K562 (cell line): ENCODE results near the gene KCNN4. TPM values are rescaled to one million over a fixed set of nuclear protein-coding genes. Genes with fewer than 3 reads are reported as not detected.

Experiments
- DLX4 ChIP-seq: fragments of 250-450 bp; sonication (Bioruptor Pico); IDR thresholded peaks from 2 replicates; pipeline ENCODE4 v1.6.1; 2021; ENCODE audit warnings: mild to moderate bottlenecking
- ETS2 ChIP-seq: IDR thresholded peaks from 2 replicates; pipeline ENCODE4 v1.6.1; 2016; ENCODE audit warnings: borderline replicate concordance, missing genetic modification characterization, mild to moderate bottlenecking, moderate library complexity, missing compliant biosample characterization; ENCODE audit not compliant: poor library complexity, severe bottlenecking
- ETV5 ChIP-seq: sonication (generic); formaldehyde crosslinking; IDR thresholded peaks from 2 replicates; pipeline ENCODE4 v1.4.0; 2020; ENCODE audit warnings: low read depth, mild to moderate bottlenecking, missing genetic modification reagents
- KAT7 ChIP-seq: sonication (generic); formaldehyde crosslinking; IDR thresholded peaks from 2 replicates; pipeline ENCODE4 v1.8.0; 2022; ENCODE audit warnings: missing genetic modification reagents, mild to moderate bottlenecking, borderline replicate concordance
- KAT8 ChIP-seq: fragments of 450-650 bp; IDR thresholded peaks from 2 replicates; pipeline ENCODE4 v1.6.1; 2016; ENCODE audit warnings: low read depth, mild to moderate bottlenecking
- NR3C1 ChIP-seq: sonication (generic); formaldehyde crosslinking; IDR thresholded peaks from 2 replicates; pipeline ENCODE4 v1.8.1; 2022; ENCODE audit warnings: missing genetic modification reagents
- PBX2 ChIP-seq, 2 experiments: IDR thresholded peaks in 1 of 2; conservative IDR thresholded peaks in 1 of 2; 2 replicates each; pipeline ENCODE4 v1.6.1; 2016; ENCODE audit warnings: low read depth in 2 of 2, mild to moderate bottlenecking in 1 of 2, missing compliant biosample characterization in 1 of 2, missing genetic modification characterization in 1 of 2, moderate library complexity in 1 of 2
- POLR2H ChIP-seq: IDR thresholded peaks from 2 replicates; pipeline ENCODE4 v1.6.1; 2016; ENCODE audit warnings: missing genetic modification characterization, low read depth, mild to moderate bottlenecking, control low read depth, missing compliant biosample characterization, moderate library complexity
- SRF ChIP-seq, 2 experiments: fragments of 250-450, 450-650 bp in 1 of 2; sonication (Bioruptor Pico) in 1 of 2; sonication (generic) in 1 of 2; formaldehyde crosslinking; IDR thresholded peaks; 2 replicates each; pipeline versions ENCODE4 v1.5.0 to v1.5.1; 2020 to 2022; ENCODE audit warnings: mild to moderate bottlenecking in 1 of 2, missing genetic modification reagents in 1 of 2
- TAL1 ChIP-seq: fragments of 450-650 bp; IDR thresholded peaks from 2 replicates; pipeline ENCODE4 v1.6.1; 2016; ENCODE audit warnings: mild to moderate bottlenecking
- TEAD2 ChIP-seq: fragments of 450-650 bp; IDR thresholded peaks from 2 replicates; pipeline ENCODE4 v1.6.1; 2016; ENCODE audit warnings: missing genetic modification characterization, control low read depth, missing compliant biosample characterization
- TRIM28 ChIP-seq: fragments of 450-650 bp; IDR thresholded peaks from 2 replicates; pipeline ENCODE4 v1.6.1; 2017
- UBTF ChIP-seq, 2 experiments: IDR thresholded peaks; 2 replicates each; pipeline ENCODE4 v1.6.1; 2012; ENCODE audit warnings: improper control_type of control experiment in 2 of 2, low read depth in 2 of 2, low read length in 2 of 2, borderline replicate concordance in 1 of 2
- WHSC1 ChIP-seq: IDR thresholded peaks from one replicate; pipeline ENCODE4 v1.6.1; 2012; ENCODE audit warnings: low read length, control low read depth, inconsistent platforms
- ZBTB26 ChIP-seq: fragments of 450-650 bp; formaldehyde crosslinking; IDR thresholded peaks from 2 replicates; pipeline ENCODE4 v1.4.0; 2022; ENCODE audit warnings: missing genetic modification characterization
- ZBTB9 ChIP-seq: fragments of 450-650 bp; formaldehyde crosslinking; IDR thresholded peaks from 2 replicates; pipeline ENCODE4 v1.4.0; 2020; ENCODE audit warnings: mild to moderate bottlenecking, moderate library complexity
- ZNF143 ChIP-seq: sonication (generic); formaldehyde crosslinking; IDR thresholded peaks from 2 replicates; pipeline ENCODE4 v1.9.0; 2022; ENCODE audit warnings: mild to moderate bottlenecking, missing genetic modification reagents
- ZNF263 ChIP-seq: sonication (generic); formaldehyde crosslinking; IDR thresholded peaks from 2 replicates; pipeline ENCODE4 v1.8.0; 2022; ENCODE audit warnings: mild to moderate bottlenecking, missing genetic modification reagents, borderline replicate concordance
- ZNF507 ChIP-seq: conservative IDR thresholded peaks from 2 replicates; pipeline ENCODE4 v1.6.1; 2017; ENCODE audit warnings: missing genetic modification characterization, missing compliant biosample characterization
- ZNF589 ChIP-seq: fragments of 200-800 bp; sonication (Bioruptor generic); IDR thresholded peaks from 2 replicates; pipeline ENCODE4 v1.6.1; 2016; ENCODE audit warnings: low read depth, missing genetic modification characterization, missing compliant biosample characterization
- ZNF707 ChIP-seq: fragments of 250-450 bp; sonication (Bioruptor Pico); conservative IDR thresholded peaks from 2 replicates; pipeline ENCODE4 v1.8.0; 2022; ENCODE audit warnings: inconsistent platforms, mild to moderate bottlenecking, moderate library complexity
- polyA plus RNA-seq, 8 experiments: library from polyadenylated mRNA; depleted of rRNA in 4 of 8; stranded (reverse) in 5 of 8; unstranded in 3 of 8; fragments of >200 nt; fragmentation: Nextera tagmentation in 2 of 8; fragmentation: Illumina TruSeq in 1 of 8; extraction: Ambion mirVana in 2 of 8; extraction: Trizol in 1 of 8; gene quantifications; 2 replicates each; pipeline versions ENCODE4 v1.2.1 to v1.2.3, GENCODE V29; 2011 to 2014; ENCODE audit warnings: inconsistent platforms in 1 of 8, missing spikeins in 1 of 8
- total RNA-seq, 7 experiments: library from RNA; depleted of rRNA in 6 of 7; stranded (reverse); fragments of >200 nt in 6 of 7; fragmentation: Illumina TruSeq in 2 of 7; extraction: Trizol in 2 of 7; gene quantifications; 2 replicates each; pipeline versions ENCODE4 v1.2.1 to v1.2.3, GENCODE V29; 2011 to 2021; ENCODE audit warnings: low replicate concordance in 1 of 7

KCNN4 gene
- total and polyA plus RNA-seq, 9 of the 15 experiments (the other 6 are each of a cell fraction or from before 2014, with no cell fraction given), result 0.53 to 37.7 (median 25.9) TPM

- TF ChIP-seq PBX2 (CRISPR knock-in tag; IDR thresholded peaks at IDR 0.05; ENCODE audit: low read depth), result no peak
- TF ChIP-seq PBX2 (tag; conservative IDR thresholded peaks at IDR 0.05; ENCODE audit: low read depth), result no peak
- TF ChIP-seq KAT8, result no peak
- no peak for TF ChIP-seq ZNF263
- TF ChIP-seq ZBTB26, result no peak
- no peak for TF ChIP-seq TRIM28
- no peak for TF ChIP-seq TEAD2 (tag)
- TF ChIP-seq DLX4 (CRISPR knock-in tag), result no peak
- no peak for TF ChIP-seq ETS2 (tag)
- TF ChIP-seq TAL1, result peak; percentile 67
- TF ChIP-seq ZBTB9 (CRISPR knock-in tag), result no peak
- TF ChIP-seq ZNF143, result no peak
- TF ChIP-seq ZNF589, result no peak
- TF ChIP-seq NR3C1 (CRISPR knock-in tag), result no peak
- TF ChIP-seq KAT7, result no peak
- no peak for TF ChIP-seq WHSC1
- TF ChIP-seq SRF (CRISPR knock-in tag; IDR thresholded peaks at IDR 0.05), result no peak
- no peak for TF ChIP-seq ZNF707
- no peak for TF ChIP-seq POLR2H (tag)
- TF ChIP-seq ETV5, result no peak
- TF ChIP-seq ZNF507, result no peak
- 0 out of 4 replicates have a peak, but pooled peaks of 1 of the 2 experiments have one; percentile 34 for TF ChIP-seq UBTF (IDR thresholded peaks at IDR 0.05; ENCODE audit: borderline replicate concordance in 1 of 2, low read depth in 2 of 2, low read length in 2 of 2)
Observed at GRCh38 chr19:43773725-43774102, 7.1 kb downstream of the KCNN4 start (continued).
